ENCODE results near the gene TLE3.

GRCh38 chr15:70133296-70133695, 35.6 kb upstream of the TLE3 start:
- TF ChIP-seq CTCF (IDR thresholded peaks at IDR 0.05) (no peak), POLR2A (IDR thresholded peaks at IDR 0.05) (no peak)

All from Peyer's patch (tissue), 4 donors.